Measurements from ENCODE around the gene MBNL1. TPM values are rescaled to one million over a fixed set of nuclear protein-coding genes. Genes with fewer than 3 reads are reported as not detected.
"Not testable (repeated sequence)": the region's sequence is repeated elsewhere in the genome, so short reads cannot be mapped to it uniquely, and the experiment has no call there.

The MBNL1 gene
- total RNA-seq, 4 donors from 2014 or later, result 258 to 478 (median 320) TPM

DNA sequence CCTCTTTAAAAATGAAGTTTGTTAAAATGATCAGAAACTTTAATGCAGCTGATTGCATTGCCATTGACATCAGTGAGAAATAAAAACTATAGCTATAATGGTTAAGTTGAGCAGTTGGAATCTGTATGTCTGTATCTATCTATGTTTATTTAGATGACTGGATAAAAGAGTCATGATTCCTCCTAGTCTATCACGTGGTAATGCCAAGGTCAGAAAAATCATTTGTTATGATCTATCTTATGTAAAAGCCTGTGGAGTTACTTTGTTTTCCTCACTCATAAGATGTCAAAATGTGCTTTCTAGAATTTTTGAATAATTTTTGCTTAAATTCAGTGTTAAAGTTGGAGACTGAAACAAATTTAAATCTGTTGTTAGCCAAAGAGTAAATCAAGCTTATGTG, 63.3 kb downstream of the MBNL1 start:
- Histone ChIP-seq H3K27ac (peak overlapping the region; percentile 50), H3K4me3 (no peak overlapping the region), H3K27me3 (no peaks in the 10 kb centered on the region), H3K9me3 (no peaks in the 10 kb centered on the region), H3K36me3 (no peaks in the 10 kb centered on the region), H3K4me1 (peaks cover 43% of the 10 kb centered on the region)
- 39% methylated on average over 1 of the region's 1 CpG for WGBS
- TF ChIP-seq POLR2AphosphoS5 (IDR thresholded peaks at IDR 0.05) (no peak), EP300 (IDR thresholded peaks at IDR 0.05) (no peak), POLR2A (IDR thresholded peaks at IDR 0.05) (no peak), CTCF (IDR thresholded peaks at IDR 0.05) (no peak)
- DNase-seq (ENCODE audit: low spot score in 2 of 2), result no peak

DNA sequence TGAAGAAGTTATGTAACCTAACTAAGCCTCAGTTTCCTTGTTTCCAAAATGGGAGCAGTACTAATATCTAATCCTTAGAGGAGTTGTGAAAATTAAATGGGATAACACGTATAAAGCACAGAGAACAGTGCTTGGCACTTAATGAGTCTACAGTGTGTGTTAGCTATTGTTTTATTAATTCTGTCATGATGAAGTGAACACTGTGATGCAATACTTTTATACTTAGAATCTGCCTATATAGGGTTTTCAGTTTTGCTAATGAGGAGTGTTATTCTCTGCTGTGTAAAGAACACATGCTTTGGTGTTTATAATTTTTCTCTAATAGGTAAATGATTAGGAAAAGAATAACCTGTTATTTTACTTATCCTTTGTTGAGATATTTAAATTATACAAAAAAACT, 65.2 kb downstream of the MBNL1 start:
- Histone ChIP-seq H3K36me3 (no peaks in the 10 kb centered on the region), H3K9me3 (no peaks in the 10 kb centered on the region), H3K4me1 (peaks cover 30% of the 10 kb centered on the region), H3K4me3 (no peak overlapping the region), H3K27me3 (no peaks in the 10 kb centered on the region), H3K27ac (no peak overlapping the region)
- no peak for DNase-seq (ENCODE audit: low spot score in 2 of 2)
- TF ChIP-seq CTCF (IDR thresholded peaks at IDR 0.05) (no peak), POLR2AphosphoS5 (IDR thresholded peaks at IDR 0.05) (no peak), EP300 (IDR thresholded peaks at IDR 0.05) (no peak), POLR2A (IDR thresholded peaks at IDR 0.05) (no peak)
- WGBS, result 80% methylated on average over 1 of the region's 1 CpG

DNA sequence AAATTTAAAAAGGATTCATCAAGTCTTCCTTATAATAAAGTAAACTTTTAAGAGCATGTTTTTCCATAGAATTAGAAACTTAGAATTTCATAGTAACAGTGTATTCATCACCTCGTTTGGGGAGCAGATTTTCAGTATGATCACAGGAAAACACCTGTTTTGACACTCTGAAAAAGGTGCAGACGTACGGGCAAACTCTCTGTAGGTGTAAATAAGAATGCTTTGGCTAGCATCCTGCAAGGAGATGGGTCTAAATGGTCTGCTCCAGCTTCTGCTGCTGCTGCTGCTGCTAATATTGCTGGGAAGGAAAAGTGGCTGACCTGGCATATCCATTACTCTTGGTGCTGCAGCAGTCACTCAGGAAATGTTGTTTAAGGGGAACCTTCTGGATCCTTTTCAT, 66.0 kb downstream of the MBNL1 start:
- H3K4me3 ChIP-seq, result no peak overlapping the region
- TF ChIP-seq POLR2A (IDR thresholded peaks at IDR 0.05) (no peak), POLR2AphosphoS5 (IDR thresholded peaks at IDR 0.05) (no peak), EP300 (IDR thresholded peaks at IDR 0.05) (no peak), CTCF (IDR thresholded peaks at IDR 0.05) (no peak)
- no peak overlapping the region for H3K27ac ChIP-seq
- peaks cover 26% of the 10 kb centered on the region for H3K4me1 ChIP-seq
- H3K27me3 ChIP-seq, result no peaks in the 10 kb centered on the region
- H3K36me3 ChIP-seq, result no peaks in the 10 kb centered on the region
- no peaks in the 10 kb centered on the region for H3K9me3 ChIP-seq
- DNase-seq (ENCODE audit: low spot score in 2 of 2), result no peak
- 81% methylated on average over 3 of the region's 3 CpGs for WGBS

DNA sequence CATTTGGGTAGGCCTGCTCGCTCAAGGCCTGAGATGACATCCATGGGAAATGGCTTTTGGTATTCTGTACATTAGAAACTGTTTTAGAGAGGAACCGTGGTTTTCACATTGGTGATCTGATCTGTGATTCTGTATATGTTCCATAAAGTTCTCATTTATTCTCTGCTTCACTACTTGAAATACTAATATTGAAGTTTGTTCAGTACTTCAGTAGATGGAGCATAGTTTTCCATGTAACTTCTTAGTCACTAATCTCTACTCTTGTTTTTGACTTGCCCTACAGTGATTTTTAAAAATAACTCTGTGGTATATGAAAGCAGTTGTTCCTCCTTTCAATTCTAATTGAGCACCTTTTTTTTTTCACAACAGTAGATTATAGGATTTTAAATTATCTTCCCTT, 66.5 kb downstream of the MBNL1 start:
- 83% methylated on average over 2 of the region's 2 CpGs for WGBS
- peaks cover 20% of the 10 kb centered on the region for H3K4me1 ChIP-seq
- DNase-seq (ENCODE audit: low spot score in 2 of 2), result no peak
- no peak overlapping the region for H3K4me3 ChIP-seq
- no peaks in the 10 kb centered on the region for H3K9me3 ChIP-seq
- no peaks in the 10 kb centered on the region for H3K27me3 ChIP-seq
- H3K27ac ChIP-seq, result no peak overlapping the region
- peaks cover 2% of the 10 kb centered on the region for H3K36me3 ChIP-seq
- TF ChIP-seq EP300 (IDR thresholded peaks at IDR 0.05) (no peak), POLR2A (IDR thresholded peaks at IDR 0.05) (no peak), CTCF (IDR thresholded peaks at IDR 0.05) (no peak), POLR2AphosphoS5 (IDR thresholded peaks at IDR 0.05) (no peak)

GRCh38 chr3:152337337-152337736, 68.6 kb downstream of the MBNL1 start:
- not testable (repeated sequence) for H3K4me1 ChIP-seq; H3K27ac ChIP-seq; H3K4me3 ChIP-seq; DNase-seq (ENCODE audit: low spot score in 2 of 2); H3K9me3 ChIP-seq; H3K27me3 ChIP-seq
- 76% methylated on average over 6 of the region's 6 CpGs for WGBS
- peak in 2 of 3 donors; percentile 23 for TF ChIP-seq POLR2AphosphoS5 (IDR thresholded peaks at IDR 0.05)
- H3K36me3 ChIP-seq, result peaks cover 13% of the 10 kb centered on the region

GRCh38 chr3:152338159-152338720, 69.5 kb downstream of the MBNL1 start:
- Histone ChIP-seq H3K4me1 (no peaks in the 10 kb centered on the region), H3K36me3 (peaks cover 17% of the 10 kb centered on the region), H3K27me3 (no peaks in the 10 kb centered on the region), H3K9me3 (no peaks in the 10 kb centered on the region), H3K4me3 (no peak overlapping the region), H3K27ac (no peak overlapping the region)
- no peak for TF ChIP-seq CTCF (IDR thresholded peaks at IDR 0.05)
- no peak for TF ChIP-seq EP300 (IDR thresholded peaks at IDR 0.05)
- no peak for TF ChIP-seq POLR2A (IDR thresholded peaks at IDR 0.05)
- no peak for TF ChIP-seq POLR2AphosphoS5 (IDR thresholded peaks at IDR 0.05)
- no peak for DNase-seq (ENCODE audit: low spot score in 2 of 2)
- 93% methylated on average over 5 of the region's 5 CpGs for WGBS
